Liver (tissue), 9 donors: ENCODE data around the gene CRNN. TPM values are rescaled to one million over a fixed set of nuclear protein-coding genes. Genes with fewer than 3 reads are reported as not detected.

Source experiments
- DNase-seq: peaks from one replicate; pipeline ENCODE4 v3.0.0-alpha.2; 2017; ENCODE audit warnings: low spot score
- H3K27ac ChIP-seq, 2 donors: one replicate each; pipeline ENCODE4 v1.7.0; 2013; ENCODE audit warnings: inconsistent platforms in 2 of 2, low read length in 2 of 2, control low read depth in 1 of 2, low read depth in 1 of 2, mild to moderate bottlenecking in 1 of 2
- H3K27me3 ChIP-seq, 4 donors: one replicate each; pipeline versions ENCODE4 v1.6.1 to v1.7.0; 2013; ENCODE audit warnings: low read length in 3 of 4, inconsistent platforms in 1 of 4, mild to moderate bottlenecking in 1 of 4, moderate library complexity in 1 of 4; ENCODE audit not compliant: control insufficient read depth in 4 of 4, insufficient read depth in 4 of 4
- H3K36me3 ChIP-seq, 4 donors: one replicate each; pipeline versions ENCODE4 v1.6.1 to v1.7.0; 2013; ENCODE audit warnings: low read length in 3 of 4, mild to moderate bottlenecking in 3 of 4, low read depth in 1 of 4, moderate library complexity in 1 of 4; ENCODE audit not compliant: control insufficient read depth in 4 of 4, insufficient read depth in 3 of 4
- H3K4me1 ChIP-seq, 4 donors: one replicate each; pipeline versions ENCODE4 v1.6.1 to v1.7.0; 2013; ENCODE audit warnings: low read length in 3 of 4, mild to moderate bottlenecking in 3 of 4, moderate library complexity in 1 of 4; ENCODE audit not compliant: control insufficient read depth in 4 of 4, insufficient read depth in 4 of 4
- H3K4me3 ChIP-seq, 3 donors: one replicate each; pipeline versions ENCODE4 v1.6.1 to v1.7.0; 2013; ENCODE audit warnings: low read length in 3 of 3, control low read depth in 1 of 3, low read depth in 1 of 3, mild to moderate bottlenecking in 1 of 3
- H3K9ac ChIP-seq, 2 donors: one replicate each; pipeline ENCODE4 v1.7.0; 2013; ENCODE audit warnings: low read length in 2 of 2, mild to moderate bottlenecking in 2 of 2, moderate library complexity in 2 of 2, control low read depth in 1 of 2, low read depth in 1 of 2
- H3K9me3 ChIP-seq, 4 donors: one replicate each; pipeline versions ENCODE4 v1.6.1 to v1.7.0; 2013; ENCODE audit warnings: low read length in 3 of 4; ENCODE audit not compliant: control insufficient read depth in 4 of 4
- ATF3 ChIP-seq: IDR thresholded peaks from 2 replicates; pipeline ENCODE4 v1.6.1; 2016; ENCODE audit warnings: antibody characterized with exemption
- CTCF ChIP-seq: fragments of 150-350 bp; IDR thresholded peaks from 2 replicates; pipeline ENCODE4 v1.5.1; 2017; ENCODE audit warnings: improper control_type of control experiment, low read depth, low read length; ENCODE audit not compliant: missing input control
- FOXA1 ChIP-seq: IDR thresholded peaks from 2 replicates; pipeline ENCODE4 v1.6.1; 2016; ENCODE audit warnings: antibody characterized with exemption
- FOXA2 ChIP-seq: IDR thresholded peaks from 2 replicates; pipeline ENCODE4 v1.6.1; 2016; ENCODE audit warnings: antibody characterized with exemption
- GABPA ChIP-seq, 2 donors: IDR thresholded peaks in 1 of 2; conservative IDR thresholded peaks in 1 of 2; 2 replicates each; pipeline ENCODE4 v1.6.1; 2016; ENCODE audit warnings: antibody characterized with exemption in 2 of 2, mild to moderate bottlenecking in 1 of 2, moderate library complexity in 1 of 2
- HNF4A ChIP-seq, 2 donors: conservative IDR thresholded peaks; 2 replicates each; pipeline ENCODE4 v1.6.1; 2016; ENCODE audit warnings: antibody characterized with exemption in 2 of 2, mild to moderate bottlenecking in 2 of 2
- HNF4G ChIP-seq: IDR thresholded peaks from 2 replicates; pipeline ENCODE4 v1.6.1; 2016; ENCODE audit warnings: antibody characterized with exemption
- JUND ChIP-seq, 2 donors: IDR thresholded peaks; 2 replicates each; pipeline ENCODE4 v1.6.1; 2016; ENCODE audit warnings: antibody characterized with exemption in 2 of 2
- RAD21 ChIP-seq, 2 donors: IDR thresholded peaks; 2 replicates each; pipeline ENCODE4 v1.6.1; 2016; ENCODE audit warnings: antibody characterized with exemption in 2 of 2, mild to moderate bottlenecking in 2 of 2
- TAF1 ChIP-seq: conservative IDR thresholded peaks from 2 replicates; pipeline ENCODE4 v1.6.1; 2016; ENCODE audit warnings: antibody characterized with exemption, mild to moderate bottlenecking
- ZBTB33 ChIP-seq: IDR thresholded peaks from 2 replicates; pipeline ENCODE4 v1.6.1; 2016; ENCODE audit warnings: antibody characterized with exemption
- WGBS: extraction: QIAGEN DNeasy Blood & Tissue Kit; methylation state at CpG from one replicate; pipeline ENCODE4 v1.1.7; 2013; 5-methylcytosine and 5-hydroxymethylcytosine counted together
- polyA plus RNA-seq, 2 donors: library from polyadenylated mRNA; stranded (reverse) in 1 of 2; unstranded in 1 of 2; fragments of 200-250 nt in 1 of 2; fragments of >200 nt in 1 of 2; fragmentation: Nextera tagmentation in 1 of 2; extraction: Ambion mirVana in 1 of 2; gene quantifications; one replicate each; pipeline versions ENCODE4 v1.2.1 to v1.2.3, GENCODE V29; 2013 to 2015
- total RNA-seq, 2 donors: library from RNA; depleted of rRNA; stranded (reverse); fragments of >200 nt; gene quantifications; one replicate each; pipeline ENCODE4 v1.2.3, GENCODE V29; 2014
- donor health status: healthy.
- donor health status: healthy.
- donor health status: healthy.
- donor health status: healthy.
- donor health status: healthy.

CRNN gene
- total and polyA plus RNA-seq, 4 donors, result 0.05 to 0.22 TPM; not detected in 2

GRCh38 chr1:152397474-152397873, 16.6 kb downstream of the CRNN start (continued):
- TF ChIP-seq ZBTB33, result no peak
- no peak for TF ChIP-seq HNF4G
- no peak for TF ChIP-seq FOXA2
- TF ChIP-seq CTCF, result no peak

- Histone ChIP-seq H3K36me3 (no peaks in the 10 kb centered on the region), H3K27ac (no peak overlapping the region), H3K9me3 (no peaks in the 10 kb centered on the region), H3K9ac (no peak overlapping the region), H3K4me3 (no peak overlapping the region), H3K4me1 (no peaks in the 10 kb centered on the region), H3K27me3 (peaks cover 0 to 7% (median 0%) of the 10 kb centered on the region in 4 donors)
- TF ChIP-seq GABPA (IDR thresholded peaks at IDR 0.05 in 1 of 2, conservative IDR thresholded peaks at IDR 0.05 in 1 of 2) (no peak), RAD21 (IDR thresholded peaks at IDR 0.05) (no peak), HNF4G (no peak), JUND (IDR thresholded peaks at IDR 0.05) (no peak), ATF3 (no peak)
- 46% methylated on average over 1 of the region's 1 CpG for WGBS
- DNase-seq, result no peak
Measured at GRCh38 chr1:152394151-152394550, 19.9 kb downstream of the CRNN start.

GRCh38 chr1:152392909-152393308, 21.2 kb downstream of the CRNN start:
- no peaks in the 10 kb centered on the region for H3K36me3 ChIP-seq
- peaks cover 0 to 12% (median 3%) of the 10 kb centered on the region in 4 donors for H3K27me3 ChIP-seq
- no peak overlapping the region for H3K9ac ChIP-seq
- TF ChIP-seq GABPA (IDR thresholded peaks at IDR 0.05 in 1 of 2, conservative IDR thresholded peaks at IDR 0.05 in 1 of 2), result no peak
- TF ChIP-seq HNF4G, result no peak
- TF ChIP-seq ATF3, result no peak
- TF ChIP-seq TAF1, result no peak
- TF ChIP-seq CTCF, result no peak
- TF ChIP-seq HNF4A (conservative IDR thresholded peaks at IDR 0.05), result no peak
- TF ChIP-seq RAD21 (IDR thresholded peaks at IDR 0.05), result no peak
- no peak for TF ChIP-seq FOXA1
- no peak overlapping the region for H3K4me3 ChIP-seq
- no peak for DNase-seq
- H3K27ac ChIP-seq, result no peak overlapping the region
- WGBS, result 60% methylated on average over 2 of the region's 2 CpGs
- H3K4me1 ChIP-seq, result no peaks in the 10 kb centered on the region
- no peaks in the 10 kb centered on the region for H3K9me3 ChIP-seq
